ENCODE measurements around the gene PRPF6.

The PRPF6 gene

GRCh38 chr20:64070244-64070993 is 89.5 kb downstream of the PRPF6 start:
- CTCF ChIA-PET: interaction anchor here (1.3 to 19.6 kb wide), 7 partner anchors 10 to 48 kb away, joined by 3 to 178 read pairs (median 12); partner anchors contain the start of genes C20orf204, OPRL1, RGS19 and SOX18
- no peak for DNase-seq
- Histone ChIP-seq H3K27ac (ENCODE audit: insufficient read depth in 1 of 2, low read depth in 1 of 2, low read length in 2 of 2, poor library complexity in 1 of 2, severe bottlenecking in 2 of 2) (no peak overlapping the region), H3K4me1 (ENCODE audit: control extremely low read depth in 1 of 4, control insufficient read depth in 4 of 4, insufficient read depth in 4 of 4, low read length in 3 of 4) (peaks cover 2 to 84% (median 73%) of the 10 kb centered on the region in 4 experiments), H3K36me3 (ENCODE audit: control insufficient read depth in 4 of 4, insufficient read depth in 4 of 4, low read length in 3 of 4) (peaks cover 0 to 43% (median 26%) of the 10 kb centered on the region in 4 experiments), H3K4me3 (ENCODE audit: control insufficient read depth in 1 of 7, extremely low read depth in 1 of 7, insufficient read depth in 4 of 7, low read depth in 2 of 7, low read length in 6 of 7) (no peak overlapping the region), H3K27me3 (replicated peaks in 2 of 5; ENCODE audit: control insufficient read depth in 4 of 5, insufficient read depth in 5 of 5, low read length in 4 of 5) (no peaks in the 10 kb centered on the region), H3K9me3 (ENCODE audit: control extremely low read depth in 1 of 5, control insufficient read depth in 4 of 5, insufficient read depth in 2 of 5, low read depth in 1 of 5, low read length in 4 of 5) (no peaks in the 10 kb centered on the region)
- 96% methylated on average over 27 of the region's 31 CpGs for WGBS (ENCODE audit: insufficient coverage)
- POLR2A ChIA-PET: interaction anchor here (1.2 to 1.3 kb wide), 2 partner anchors 8 to 10 kb away, joined by 3 to 5 read pairs; partner anchors contain the start of genes OPRL1 and RGS19

DNA sequence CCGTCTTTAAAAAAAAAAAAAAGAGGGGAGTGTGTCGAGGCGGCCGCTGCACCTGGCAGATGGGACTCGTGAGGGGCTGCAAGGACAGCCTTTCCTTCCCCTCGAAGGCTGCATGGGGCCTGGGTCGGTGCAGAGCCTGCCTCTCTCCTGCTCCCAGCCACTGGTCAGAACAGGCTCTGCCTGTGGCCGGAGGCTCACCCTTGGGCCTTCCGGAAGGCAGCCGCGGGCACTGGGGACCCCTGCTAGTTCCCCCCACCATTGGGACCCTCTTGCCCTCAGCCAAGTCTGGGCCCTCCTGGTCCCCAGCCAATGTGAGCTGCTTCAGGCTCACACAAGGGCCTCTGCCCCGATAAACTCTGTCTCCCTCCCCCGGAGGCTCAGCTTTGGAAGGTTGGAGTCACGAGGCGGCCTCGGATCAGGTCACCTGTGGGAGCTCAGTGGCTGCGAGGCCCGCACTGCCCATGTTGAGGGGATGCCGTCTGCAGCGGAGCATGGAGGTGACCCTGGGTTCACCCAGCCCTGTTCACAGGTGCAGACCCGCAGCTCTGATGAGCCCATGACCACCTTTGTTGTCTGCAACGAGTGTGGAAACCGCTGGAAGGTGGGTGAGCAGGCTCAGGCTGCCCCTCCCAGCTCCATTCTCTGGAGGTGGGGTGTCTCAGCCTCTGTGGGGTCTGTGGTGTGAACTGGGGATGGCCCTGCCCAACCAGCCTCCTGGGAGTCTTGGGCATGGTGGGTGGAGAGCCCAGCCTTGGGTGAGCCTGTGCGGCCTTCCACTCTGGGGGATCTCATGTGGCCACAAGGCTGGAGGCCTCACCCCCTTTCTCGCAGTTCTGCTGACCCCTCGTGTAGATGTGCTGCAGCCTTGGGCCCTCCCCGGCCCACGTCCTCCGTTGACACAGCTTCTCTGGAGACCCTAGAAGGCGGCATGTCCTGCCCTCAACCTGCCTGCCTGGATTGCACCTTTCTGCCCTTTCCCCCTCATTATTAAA is 90.7 kb downstream of the PRPF6 start:
- WGBS (ENCODE audit: insufficient coverage): 96% methylated on average over 26 of the region's 30 CpGs
- Histone ChIP-seq H3K4me1 (ENCODE audit: control extremely low read depth in 1 of 4, control insufficient read depth in 4 of 4, insufficient read depth in 4 of 4, low read length in 3 of 4) (peaks cover 0 to 84% (median 72%) of the 10 kb centered on the region in 4 experiments), H3K27ac (ENCODE audit: insufficient read depth in 1 of 2, low read depth in 1 of 2, low read length in 2 of 2, poor library complexity in 1 of 2, severe bottlenecking in 2 of 2) (no peak overlapping the region), H3K36me3 (ENCODE audit: control insufficient read depth in 4 of 4, insufficient read depth in 4 of 4, low read length in 3 of 4) (peaks cover 0 to 53% (median 28%) of the 10 kb centered on the region in 4 experiments), H3K4me3 (ENCODE audit: control insufficient read depth in 1 of 7, extremely low read depth in 1 of 7, insufficient read depth in 4 of 7, low read depth in 2 of 7, low read length in 6 of 7) (no peak overlapping the region), H3K27me3 (replicated peaks in 2 of 5; ENCODE audit: control insufficient read depth in 4 of 5, insufficient read depth in 5 of 5, low read length in 4 of 5) (no peaks in the 10 kb centered on the region), H3K9me3 (ENCODE audit: control extremely low read depth in 1 of 5, control insufficient read depth in 4 of 5, insufficient read depth in 2 of 5, low read depth in 1 of 5, low read length in 4 of 5) (no peaks in the 10 kb centered on the region)
- no peak for DNase-seq
- CTCF ChIA-PET: interaction anchor here (0.6 to 19.6 kb wide), 11 partner anchors 8 to 47 kb away, joined by 3 to 178 read pairs (median 4); partner anchors contain the start of genes LKAAEAR1 and SOX18
- POLR2A ChIA-PET: no interaction called here

GRCh38 chr20:64072498-64073063 is 91.6 kb downstream of the PRPF6 start:
- no peaks in the 10 kb centered on the region for H3K9me3 ChIP-seq (ENCODE audit: control extremely low read depth in 1 of 5, control insufficient read depth in 4 of 5, insufficient read depth in 2 of 5, low read depth in 1 of 5, low read length in 4 of 5)
- no peak overlapping the region for H3K27ac ChIP-seq (ENCODE audit: insufficient read depth in 1 of 2, low read depth in 1 of 2, low read length in 2 of 2, poor library complexity in 1 of 2, severe bottlenecking in 2 of 2)
- CTCF ChIA-PET: interaction anchor here (0.7 to 19.6 kb wide), 11 partner anchors 9 to 46 kb away, joined by 3 to 178 read pairs (median 4); partner anchors contain the start of gene SOX18
- H3K27me3 ChIP-seq (replicated peaks in 2 of 5; ENCODE audit: control insufficient read depth in 4 of 5, insufficient read depth in 5 of 5, low read length in 4 of 5): no peaks in the 10 kb centered on the region
- POLR2A ChIA-PET: interaction anchor here (0.6 kb wide), 1 partner anchor 47 kb away, joined by 3 read pairs; no protein-coding TSS in a partner anchor
- DNase-seq: no peak
- H3K4me3 ChIP-seq (ENCODE audit: control insufficient read depth in 1 of 7, extremely low read depth in 1 of 7, insufficient read depth in 4 of 7, low read depth in 2 of 7, low read length in 6 of 7): peak overlapping the region in 1 of 7 experiments; percentile 23
- 74% methylated on average over 12 of the region's 14 CpGs for WGBS (ENCODE audit: insufficient coverage)
- peaks cover 0 to 53% (median 28%) of the 10 kb centered on the region in 4 experiments for H3K36me3 ChIP-seq (ENCODE audit: control insufficient read depth in 4 of 4, insufficient read depth in 4 of 4, low read length in 3 of 4)
- H3K4me1 ChIP-seq (ENCODE audit: control extremely low read depth in 1 of 4, control insufficient read depth in 4 of 4, insufficient read depth in 4 of 4, low read length in 3 of 4): peaks cover 0 to 85% (median 72%) of the 10 kb centered on the region in 4 experiments

DNA sequence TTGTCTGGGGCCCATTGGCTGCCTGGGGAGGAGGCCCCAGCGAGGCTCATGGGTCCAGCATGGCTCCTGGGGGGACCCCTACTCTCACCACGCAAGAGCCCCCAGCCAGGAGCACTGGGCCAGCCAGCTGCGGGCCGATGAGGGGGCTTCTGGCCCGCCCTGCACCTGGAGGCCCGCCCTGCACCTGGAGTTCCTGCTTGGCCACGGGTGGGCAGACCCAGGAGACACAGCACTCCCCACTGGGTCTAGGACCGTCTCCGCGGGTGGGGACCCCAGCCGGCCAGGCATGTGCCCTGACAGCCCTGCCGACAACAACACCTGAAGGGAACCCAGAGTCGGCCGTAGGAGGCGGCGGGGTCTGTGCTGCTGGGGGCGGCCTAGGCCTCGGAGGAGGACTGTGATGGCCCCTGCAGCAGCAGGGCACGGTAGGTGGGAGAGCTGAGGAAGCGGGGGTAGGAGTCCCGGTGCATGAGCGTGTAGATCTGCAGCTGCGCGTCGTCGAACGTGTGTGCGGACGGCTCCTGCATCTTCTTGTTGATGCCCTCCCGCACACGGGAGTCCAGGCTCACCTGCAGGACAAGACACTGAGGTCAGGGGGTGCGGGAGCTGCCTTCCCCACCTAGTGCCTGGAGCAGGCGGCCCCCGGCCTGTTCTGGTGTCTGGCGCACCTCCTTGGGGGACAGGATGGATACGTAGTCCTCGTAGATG is 92.7 kb downstream of the PRPF6 start:
- no peak for DNase-seq
- H3K4me1 ChIP-seq (ENCODE audit: control extremely low read depth in 1 of 4, control insufficient read depth in 4 of 4, insufficient read depth in 4 of 4, low read length in 3 of 4): peaks cover 0 to 86% (median 72%) of the 10 kb centered on the region in 4 experiments
- WGBS (ENCODE audit: insufficient coverage): 94% methylated on average over 36 of the region's 37 CpGs
- H3K27ac ChIP-seq (ENCODE audit: insufficient read depth in 1 of 2, low read depth in 1 of 2, low read length in 2 of 2, poor library complexity in 1 of 2, severe bottlenecking in 2 of 2): no peak overlapping the region
- H3K36me3 ChIP-seq (ENCODE audit: control insufficient read depth in 4 of 4, insufficient read depth in 4 of 4, low read length in 3 of 4): peaks cover 0 to 53% (median 28%) of the 10 kb centered on the region in 4 experiments
- no peak overlapping the region for H3K4me3 ChIP-seq (ENCODE audit: control insufficient read depth in 1 of 7, extremely low read depth in 1 of 7, insufficient read depth in 4 of 7, low read depth in 2 of 7, low read length in 6 of 7)
- POLR2A ChIA-PET: no interaction called here
- H3K27me3 ChIP-seq (replicated peaks in 2 of 5; ENCODE audit: control insufficient read depth in 4 of 5, insufficient read depth in 5 of 5, low read length in 4 of 5): no peaks in the 10 kb centered on the region
- CTCF ChIA-PET: interaction anchor here (1.0 to 19.6 kb wide), 6 partner anchors 8 to 45 kb away, joined by 3 to 178 read pairs (median 6); no protein-coding TSS in a partner anchor
- no peaks in the 10 kb centered on the region for H3K9me3 ChIP-seq (ENCODE audit: control extremely low read depth in 1 of 5, control insufficient read depth in 4 of 5, insufficient read depth in 2 of 5, low read depth in 1 of 5, low read length in 4 of 5)

GRCh38 chr20:64074184-64074789 is 93.4 kb downstream of the PRPF6 start:
- no peak overlapping the region for H3K27ac ChIP-seq (ENCODE audit: insufficient read depth in 1 of 2, low read depth in 1 of 2, low read length in 2 of 2, poor library complexity in 1 of 2, severe bottlenecking in 2 of 2)
- H3K36me3 ChIP-seq (ENCODE audit: control insufficient read depth in 4 of 4, insufficient read depth in 4 of 4, low read length in 3 of 4): peaks cover 0 to 53% (median 28%) of the 10 kb centered on the region in 4 experiments
- 95% methylated on average over 25 of the region's 28 CpGs for WGBS (ENCODE audit: insufficient coverage)
- H3K4me3 ChIP-seq (ENCODE audit: control insufficient read depth in 1 of 7, extremely low read depth in 1 of 7, insufficient read depth in 4 of 7, low read depth in 2 of 7, low read length in 6 of 7): no peak overlapping the region
- H3K4me1 ChIP-seq (ENCODE audit: control extremely low read depth in 1 of 4, control insufficient read depth in 4 of 4, insufficient read depth in 4 of 4, low read length in 3 of 4): peaks cover 0 to 86% (median 69%) of the 10 kb centered on the region in 4 experiments
- no peaks in the 10 kb centered on the region for H3K27me3 ChIP-seq (replicated peaks in 2 of 5; ENCODE audit: control insufficient read depth in 4 of 5, insufficient read depth in 5 of 5, low read length in 4 of 5)
- POLR2A ChIA-PET: no interaction called here
- no peaks in the 10 kb centered on the region for H3K9me3 ChIP-seq (ENCODE audit: control extremely low read depth in 1 of 5, control insufficient read depth in 4 of 5, insufficient read depth in 2 of 5, low read depth in 1 of 5, low read length in 4 of 5)
- CTCF ChIA-PET: interaction anchor here (2.5 to 19.6 kb wide), 3 partner anchors 9 to 44 kb away, joined by 7 to 178 read pairs (median 10); no protein-coding TSS in a partner anchor
- no peak for DNase-seq

DNA sequence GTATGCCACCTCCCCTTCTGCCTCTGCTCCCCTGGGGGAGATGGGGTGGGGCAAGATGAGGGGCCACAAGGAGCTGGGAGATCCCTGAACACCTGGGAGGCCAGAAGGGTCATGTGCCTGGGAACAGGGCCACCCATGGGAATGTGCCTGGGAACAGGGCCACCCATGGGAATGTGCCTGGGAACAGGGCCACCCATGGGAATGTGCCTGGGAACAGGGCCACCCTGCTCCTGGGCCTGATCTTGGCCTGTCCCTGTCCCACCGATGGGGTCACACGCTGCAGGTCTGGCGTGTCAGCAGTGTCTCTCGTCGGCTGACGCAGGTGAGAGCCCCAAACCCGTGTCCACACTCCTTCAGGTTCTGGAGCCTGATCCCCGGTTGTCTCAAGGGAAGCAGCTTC is 94.0 kb downstream of the PRPF6 start:
- Histone ChIP-seq H3K27ac (ENCODE audit: insufficient read depth in 1 of 2, low read depth in 1 of 2, low read length in 2 of 2, poor library complexity in 1 of 2, severe bottlenecking in 2 of 2) (no peak overlapping the region), H3K9me3 (ENCODE audit: control extremely low read depth in 1 of 5, control insufficient read depth in 4 of 5, insufficient read depth in 2 of 5, low read depth in 1 of 5, low read length in 4 of 5) (no peaks in the 10 kb centered on the region), H3K4me1 (ENCODE audit: control extremely low read depth in 1 of 4, control insufficient read depth in 4 of 4, insufficient read depth in 4 of 4, low read length in 3 of 4) (peaks cover 0 to 80% (median 63%) of the 10 kb centered on the region in 4 experiments), H3K36me3 (ENCODE audit: control insufficient read depth in 4 of 4, insufficient read depth in 4 of 4, low read length in 3 of 4) (peaks cover 0 to 53% (median 28%) of the 10 kb centered on the region in 4 experiments), H3K4me3 (ENCODE audit: control insufficient read depth in 1 of 7, extremely low read depth in 1 of 7, insufficient read depth in 4 of 7, low read depth in 2 of 7, low read length in 6 of 7) (no peak overlapping the region), H3K27me3 (replicated peaks in 2 of 5; ENCODE audit: control insufficient read depth in 4 of 5, insufficient read depth in 5 of 5, low read length in 4 of 5) (no peaks in the 10 kb centered on the region)
- ChIA-PET POLR2A (no interaction called here), CTCF (interaction anchor here (2.5 to 19.6 kb wide), 2 partner anchors 9 to 43 kb away, joined by 10 to 178 read pairs; no protein-coding TSS in a partner anchor)
- DNase-seq: no peak
- WGBS (ENCODE audit: insufficient coverage): 97% methylated on average over 8 of the region's 8 CpGs

Measured in common myeloid progenitor, CD34-positive (primary cell).